Ureter (tissue), 1 donor: ENCODE results near the gene ZNF432. TPM values are rescaled to one million over a fixed set of nuclear protein-coding genes. Genes with fewer than 3 reads are reported as not detected.
"Not testable (repeated sequence)": the region's sequence is repeated elsewhere in the genome, so short reads cannot be mapped to it uniquely, and the experiment has no call there.

Experiments used
- DNase-seq: peaks from one replicate; pipeline ENCODE4 v3.0.0-alpha.2; 2020; ENCODE audit warnings: low spot score
- total RNA-seq: library from RNA; stranded (reverse); gene quantifications from one replicate; pipeline ENCODE4 v1.2.4, GENCODE V29; 2023
- donor health status: DM: yes; HTN: yes; CAD: no.

ZNF432 gene
- total RNA-seq = 19.7 TPM

DNA sequence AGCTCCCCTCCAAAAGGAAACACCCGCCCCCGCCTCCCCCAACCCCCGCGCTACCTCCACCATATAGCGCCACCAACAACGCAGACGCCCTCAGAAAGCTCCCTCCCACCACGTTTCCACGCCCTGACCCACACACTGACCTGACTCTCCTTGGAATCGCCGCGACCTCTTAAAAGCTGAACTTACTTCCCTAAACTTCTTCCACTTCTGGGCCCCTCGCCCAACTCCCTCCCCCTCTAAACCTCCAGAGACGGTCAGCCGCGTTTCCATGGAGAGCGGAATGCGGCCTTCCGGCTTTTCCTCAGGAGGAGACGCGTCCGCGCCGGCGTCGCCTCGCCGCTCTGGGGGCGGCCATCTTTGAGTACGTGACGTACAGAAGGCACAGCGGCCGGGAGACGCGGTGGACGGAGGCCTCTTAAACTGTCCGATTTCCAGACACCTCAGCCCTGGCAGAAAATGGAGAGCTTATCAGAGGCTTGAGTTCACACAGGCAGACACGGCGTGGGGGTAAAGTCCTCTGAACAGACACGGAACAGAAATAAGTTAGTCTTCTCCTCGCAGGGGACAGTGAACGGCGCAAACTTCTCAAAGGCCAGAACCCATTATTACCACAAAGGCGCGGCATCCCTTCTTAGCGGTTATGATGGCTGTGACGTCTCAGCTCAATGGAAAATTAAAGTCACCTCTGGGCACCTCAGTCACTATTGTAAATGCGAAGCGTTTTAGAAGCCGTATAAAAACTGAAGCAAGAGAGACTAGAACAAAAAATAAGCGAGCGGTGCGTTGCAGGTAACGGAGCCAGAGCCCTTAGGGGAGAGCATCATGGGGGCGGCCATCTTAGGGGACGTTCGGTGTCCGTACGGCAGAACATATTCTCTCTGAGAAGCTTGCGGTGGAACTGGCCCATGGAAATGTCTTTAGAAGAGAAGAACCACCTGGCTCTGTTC lies at the start of gene ZNF432:
Gene ZNF432 (minus strand): TSS at position 284 of the 947 bp plus-strand sequence. CDS start 1,970 bp downstream, outside the sequence.
- DNase-seq = peak; percentile 95

DNA sequence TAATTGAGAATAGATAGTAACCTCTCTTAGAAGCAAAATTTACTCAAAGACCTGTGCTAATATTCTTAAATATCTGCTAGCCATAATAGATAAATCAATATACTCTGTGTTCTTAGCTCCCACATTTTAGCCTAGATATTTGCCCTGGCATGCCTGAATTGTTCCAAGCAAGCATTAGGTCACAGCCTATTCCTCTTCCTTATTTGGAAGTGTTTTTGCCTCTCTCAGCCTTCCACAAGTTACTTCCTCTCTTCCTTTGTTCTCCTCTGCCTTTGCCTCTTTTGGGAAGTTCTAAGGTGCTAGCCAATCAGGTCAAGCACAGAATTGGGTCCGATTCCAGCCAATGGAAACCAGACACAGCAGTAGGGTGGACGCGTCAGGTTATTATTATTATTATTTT lies 47.8 kb upstream of the ZNF432 start:
- not testable (repeated sequence) for DNase-seq

DNA sequence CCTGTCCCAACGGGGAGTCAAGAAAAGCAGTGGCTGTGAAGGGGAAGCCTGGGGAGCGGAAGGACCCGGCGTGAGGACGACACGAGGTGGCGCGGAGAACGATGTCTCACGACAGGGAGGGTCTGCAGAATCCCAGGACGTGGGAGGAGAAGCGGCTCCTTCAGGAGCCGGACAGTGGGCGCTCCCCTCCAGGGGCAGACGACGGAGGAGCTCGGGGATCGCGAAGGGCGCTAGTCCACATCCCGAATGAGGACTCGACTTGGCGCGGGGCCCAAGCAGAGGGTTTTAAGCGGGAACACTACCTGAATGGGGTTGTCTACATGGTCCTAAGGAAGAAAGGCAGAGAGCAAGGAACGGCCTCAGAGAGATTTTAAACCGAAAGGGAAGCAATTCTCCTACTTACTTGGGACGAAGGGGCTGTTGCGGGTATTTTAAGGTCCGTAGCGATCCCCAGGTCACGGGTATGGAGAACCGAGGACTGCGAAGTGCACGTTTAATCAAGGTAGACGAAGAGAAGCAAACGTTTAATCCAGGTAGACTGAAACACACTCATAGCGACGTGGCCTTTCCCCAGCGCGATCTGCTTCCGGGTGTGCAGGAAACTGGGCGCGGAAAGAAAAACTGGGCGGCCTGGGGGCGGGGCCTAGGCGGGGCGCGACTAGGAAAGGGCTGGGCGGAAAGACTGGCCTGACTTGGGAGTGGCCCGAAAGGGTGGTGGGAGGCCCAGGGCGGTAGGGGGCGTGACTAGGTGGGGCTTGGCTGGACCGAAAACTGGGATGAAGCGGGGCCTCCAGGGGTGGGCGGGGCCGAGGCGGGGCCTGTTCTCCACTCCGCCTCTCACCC lies 46.8 kb upstream of the ZNF432 start, which contains the start of gene ZNF841:
Gene ZNF841 (minus strand): TSS at position 594 of the 843 bp plus-strand sequence. CDS start 10,964 bp downstream, outside the sequence.
- peak; percentile 97 for DNase-seq

DNA sequence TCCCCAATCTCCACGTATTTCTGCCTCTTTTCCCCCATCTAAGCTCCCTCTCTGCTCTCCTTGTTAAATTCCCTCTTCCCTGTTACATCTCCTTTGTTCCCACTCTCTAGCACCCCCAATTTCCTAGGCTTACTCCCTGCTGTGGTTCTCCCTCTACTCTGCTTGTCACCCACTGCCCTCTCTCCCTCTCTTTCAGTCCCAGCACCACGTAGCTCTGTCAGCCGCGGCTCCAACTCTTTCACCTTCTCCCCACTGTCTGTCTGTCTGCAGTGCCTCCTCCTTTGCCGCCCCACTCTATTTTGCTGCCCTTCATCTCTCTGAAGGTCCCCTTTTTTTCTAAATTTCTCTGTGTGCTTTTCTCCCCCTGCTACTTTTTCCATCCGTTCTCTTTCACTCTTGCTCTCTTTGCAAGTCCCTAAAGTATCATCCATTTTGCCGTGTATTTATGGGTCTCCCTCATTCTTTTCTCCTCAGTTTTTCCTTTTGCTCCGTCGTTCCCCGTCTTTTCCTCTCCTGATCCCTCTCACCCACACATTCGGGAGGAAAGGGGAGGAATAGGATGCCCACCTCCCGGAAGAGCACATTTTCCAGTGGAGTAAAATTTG lies 46.0 kb upstream of the ZNF432 start:
- no peak for DNase-seq

DNA sequence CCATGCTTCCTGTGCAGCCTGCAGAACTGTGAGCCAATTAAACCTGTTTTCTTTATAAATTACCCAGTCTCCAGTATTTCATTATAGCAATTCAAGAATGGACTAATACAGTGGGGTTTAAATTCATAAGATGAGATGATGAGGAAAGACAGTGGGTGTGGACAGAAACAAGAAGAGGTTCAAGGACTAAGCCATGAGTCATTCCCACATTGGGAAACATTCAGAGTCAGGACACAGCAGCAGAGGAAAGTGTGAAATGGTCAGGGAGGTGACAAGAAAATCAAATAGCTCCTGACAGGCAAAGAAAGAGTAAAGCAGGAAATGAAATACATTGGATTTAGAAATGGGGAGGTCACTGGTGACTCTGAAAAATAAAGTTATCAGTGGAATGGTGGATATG lies 37.8 kb upstream of the ZNF432 start:
- DNase-seq = no peak

GRCh38 chr19:52070496-52070895 lies 21.9 kb upstream of the ZNF432 start:
- no peak for DNase-seq

- DNase-seq = no peak
Observed at GRCh38 chr19:52069653-52070052, 21.0 kb upstream of the ZNF432 start.

DNA sequence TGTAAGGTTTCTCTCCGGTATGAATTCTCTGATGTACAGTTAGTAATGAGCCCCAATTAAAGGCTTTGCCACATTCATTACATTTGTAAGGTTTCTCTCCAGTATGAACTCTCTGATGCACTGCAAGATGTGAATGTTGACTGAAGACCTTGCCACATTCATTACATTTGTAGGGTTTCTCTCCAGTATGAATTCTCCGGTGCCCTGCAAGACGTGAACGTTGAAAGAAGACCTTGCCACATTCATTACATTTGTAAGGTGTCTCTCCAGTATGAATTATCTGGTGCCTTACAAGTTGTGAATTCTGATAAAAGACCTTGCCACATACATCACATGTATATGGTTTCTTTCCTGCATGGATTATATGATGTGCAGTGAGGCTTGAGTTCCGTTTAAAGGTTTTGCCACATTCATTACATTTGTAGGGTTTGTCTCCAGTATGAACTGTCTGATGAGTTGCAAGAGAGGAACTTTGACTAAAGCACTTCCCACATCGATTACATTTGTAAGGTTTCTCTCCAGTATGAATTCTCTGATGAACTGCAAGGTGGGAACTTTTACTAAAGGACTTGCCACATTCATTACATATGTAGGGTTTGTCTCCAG lies 17.7 kb upstream of the ZNF432 start:
- DNase-seq = no peak

GRCh38 chr19:52065399-52065798 lies 16.8 kb upstream of the ZNF432 start:
- DNase-seq = no peak

GRCh38 chr19:52056480-52056879 lies 7.8 kb upstream of the ZNF432 start:
- DNase-seq = not testable (repeated sequence)

DNA sequence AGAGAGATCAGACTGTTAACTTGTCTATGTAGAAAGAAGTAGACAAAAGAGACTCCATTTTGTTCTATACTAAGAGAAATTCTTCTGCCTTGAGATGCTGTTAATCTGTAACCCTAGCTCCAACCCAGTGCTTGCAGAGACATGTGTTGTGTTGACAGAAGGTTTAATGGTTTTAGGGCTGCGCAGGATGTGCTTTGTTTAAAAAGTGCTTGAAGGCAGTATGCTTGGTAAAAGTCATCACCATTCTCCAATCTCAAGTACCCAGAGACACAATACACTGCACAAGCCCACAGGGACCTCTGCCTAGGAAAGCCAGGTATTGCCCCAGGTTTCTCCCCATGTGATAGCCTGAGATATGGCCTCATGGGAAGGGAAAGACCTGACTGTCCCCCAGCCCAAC lies 3.1 kb upstream of the ZNF432 start:
- not testable (repeated sequence) for DNase-seq

GRCh38 chr19:52039169-52039568 lies 9.5 kb downstream of the ZNF432 start:
- no peak for DNase-seq

DNA sequence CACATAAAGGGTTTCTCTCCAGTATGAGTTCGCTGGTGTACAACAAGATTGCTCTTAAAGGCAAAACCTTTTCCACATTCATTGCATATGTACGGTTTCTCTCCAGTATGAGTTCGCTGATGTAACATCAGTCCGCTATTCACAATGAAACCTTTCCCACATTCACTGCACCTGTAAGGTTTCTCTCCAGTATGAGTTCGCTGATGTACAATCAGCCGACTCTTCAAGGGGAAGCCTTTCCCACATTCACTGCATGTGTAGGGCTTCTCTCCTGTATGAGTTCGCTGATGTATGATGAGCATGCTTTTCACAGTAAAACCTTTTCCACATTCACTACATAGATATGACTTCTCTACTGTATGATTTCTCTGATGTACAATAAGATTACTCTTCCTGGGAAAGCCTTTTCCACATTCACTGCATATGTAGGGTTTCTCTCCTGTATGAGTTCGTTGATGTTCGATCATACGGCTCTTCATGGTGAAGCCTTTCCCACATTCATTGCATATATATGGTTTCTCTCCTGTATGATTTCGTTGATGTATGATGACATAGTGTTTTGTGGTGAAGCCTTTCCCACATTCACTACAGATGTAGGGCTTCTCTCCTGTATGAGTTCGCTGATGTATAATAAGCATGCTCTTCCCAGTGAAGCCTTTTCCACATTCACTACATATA lies 14.4 kb downstream of the ZNF432 start:
- DNase-seq = no peak

- no peak for DNase-seq
Observed at GRCh38 chr19:52028780-52029123, 19.9 kb downstream of the ZNF432 start.

- DNase-seq = peak; percentile 86
Observed at GRCh38 chr19:52028027-52028779, 20.4 kb downstream of the ZNF432 start, which contains the start of gene ZNF614. Gene ZNF614, minus strand, starts transcription at chr19:52028379. Its CDS starts 2,634 bp downstream, at chr19:52025745.

- not testable (repeated sequence) for DNase-seq
Observed at GRCh38 chr19:52026255-52026990, 22.2 kb downstream of the ZNF432 start.

DNA sequence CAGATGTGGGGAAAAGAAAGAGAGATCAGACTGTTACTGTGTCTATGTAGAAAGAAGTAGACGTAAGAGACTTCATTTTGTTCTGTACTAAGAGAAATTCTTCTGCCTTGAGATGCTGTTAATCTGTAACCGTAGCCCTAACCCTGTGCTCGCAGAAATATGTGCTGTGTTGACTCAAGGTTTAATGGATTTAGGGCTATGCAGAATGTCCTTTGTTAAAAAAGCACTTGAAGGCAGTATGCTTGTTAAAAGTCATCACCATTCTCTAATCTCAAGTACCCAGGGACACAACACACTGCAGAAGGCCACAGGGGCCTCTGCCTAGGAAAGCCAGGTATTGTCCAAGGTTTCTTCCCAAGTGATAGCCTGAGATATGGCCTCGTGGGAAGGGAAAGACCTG lies 24.2 kb downstream of the ZNF432 start:
- not testable (repeated sequence) for DNase-seq

GRCh38 chr19:52022193-52022592 lies 26.4 kb downstream of the ZNF432 start:
- DNase-seq = no peak

DNA sequence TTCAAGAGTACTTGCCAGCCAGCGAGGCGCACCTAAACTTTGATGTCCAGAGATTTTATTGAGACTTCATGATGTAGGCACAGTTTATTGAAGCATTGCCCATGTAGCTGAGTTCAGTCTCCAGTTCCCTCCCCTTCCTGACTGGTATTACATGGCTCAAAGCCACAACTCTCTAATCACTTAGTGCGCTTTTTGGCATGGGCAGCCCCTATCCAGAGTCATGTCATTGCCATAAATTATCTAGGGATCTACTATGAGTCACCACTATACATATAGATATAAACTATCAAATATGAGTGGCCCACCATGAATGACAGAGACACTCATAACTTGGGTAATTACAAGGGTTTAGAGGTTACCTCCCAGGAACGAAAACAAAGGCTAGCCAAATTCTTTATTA lies 28.1 kb downstream of the ZNF432 start:
- no peak for DNase-seq
